Cardiac fibroblast (primary cell): Measurements from ENCODE around the gene ANKRD29.

ENCODE experiments used
- DNase-seq, 2 donors: peaks; one replicate each; pipeline versions ENCODE4 v3.0.0 to v3.0.0-alpha.2; 2010; ENCODE audit warnings: low read depth in 2 of 2
- H3K4me3 ChIP-seq, 2 donors: replicated peaks in 1 of 2; 1 replicate in 1 of 2; 2 replicates in 1 of 2; pipeline ENCODE4 v1.5.1; 2011; ENCODE audit warnings: low read depth in 2 of 2, low read length in 2 of 2, mild to moderate bottlenecking in 2 of 2, moderate library complexity in 1 of 2
- CTCF ChIP-seq: IDR thresholded peaks from one replicate; pipeline ENCODE4 v1.5.1; 2011; ENCODE audit warnings: low read depth, mild to moderate bottlenecking, low read length, inconsistent platforms

The ANKRD29 gene

GRCh38 chr18:23572012-23572411 is 90.7 kb downstream of the ANKRD29 start:
- no peak for DNase-seq
- TF ChIP-seq CTCF = no peak
- H3K4me3 ChIP-seq = no peak overlapping the region

- H3K4me3 ChIP-seq = no peak overlapping the region
- TF ChIP-seq CTCF = no peak
- no peak for DNase-seq
These were observed 91.7 kb downstream of the ANKRD29 start for GRCh38 chr18:23570912-23571504.

GRCh38 chr18:23569299-23570063 is 93.2 kb downstream of the ANKRD29 start:
- DNase-seq = no peak
- no peak for TF ChIP-seq CTCF
- no peak overlapping the region for H3K4me3 ChIP-seq

GRCh38 chr18:23568281-23569138 is 94.2 kb downstream of the ANKRD29 start:
- no peak for TF ChIP-seq CTCF
- H3K4me3 ChIP-seq = no peak overlapping the region
- no peak for DNase-seq

- no peak overlapping the region for H3K4me3 ChIP-seq
- no peak for DNase-seq
- no peak for TF ChIP-seq CTCF
These were observed 95.0 kb downstream of the ANKRD29 start for GRCh38 chr18:23567671-23568070.

- no peak for TF ChIP-seq CTCF
- DNase-seq = no peak
- no peak overlapping the region for H3K4me3 ChIP-seq
These were observed 96.7 kb downstream of the ANKRD29 start for GRCh38 chr18:23565916-23566547.
